ENCODE data around the gene MAGI2. TPM values are rescaled to one million over a fixed set of nuclear protein-coding genes. Genes with fewer than 3 reads are reported as not detected.

MAGI2 gene
- total RNA-seq, 4 donors from 2014 or later, result 7.8 to 44.7 (median 21.1) TPM

DNA sequence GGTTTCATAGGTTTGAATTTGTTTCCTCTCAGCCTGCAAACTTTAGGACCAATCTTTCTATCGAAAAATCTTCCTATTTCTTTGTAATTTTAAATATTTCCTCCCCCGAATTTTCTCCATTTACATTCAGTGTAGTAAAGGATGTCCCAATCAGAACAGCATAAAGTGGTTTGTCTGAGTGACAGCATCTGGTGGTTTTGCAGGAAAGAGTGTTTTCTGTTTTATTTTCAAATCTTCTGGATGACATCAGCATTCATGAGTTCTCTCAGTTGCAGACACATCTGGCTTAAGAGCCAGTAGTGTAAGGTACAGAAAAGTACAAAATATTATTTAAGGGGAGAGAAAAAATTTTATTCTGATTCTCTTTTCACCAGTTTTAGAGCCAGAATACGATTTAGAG lies 1020.0 kb downstream of the MAGI2 start:
- no peak for TF ChIP-seq POLR2A (IDR thresholded peaks at IDR 0.05)
- no peak for TF ChIP-seq EP300 (IDR thresholded peaks at IDR 0.05)
- TF ChIP-seq POLR2AphosphoS5 (IDR thresholded peaks at IDR 0.05), result no peak
- TF ChIP-seq, protein P1, sequence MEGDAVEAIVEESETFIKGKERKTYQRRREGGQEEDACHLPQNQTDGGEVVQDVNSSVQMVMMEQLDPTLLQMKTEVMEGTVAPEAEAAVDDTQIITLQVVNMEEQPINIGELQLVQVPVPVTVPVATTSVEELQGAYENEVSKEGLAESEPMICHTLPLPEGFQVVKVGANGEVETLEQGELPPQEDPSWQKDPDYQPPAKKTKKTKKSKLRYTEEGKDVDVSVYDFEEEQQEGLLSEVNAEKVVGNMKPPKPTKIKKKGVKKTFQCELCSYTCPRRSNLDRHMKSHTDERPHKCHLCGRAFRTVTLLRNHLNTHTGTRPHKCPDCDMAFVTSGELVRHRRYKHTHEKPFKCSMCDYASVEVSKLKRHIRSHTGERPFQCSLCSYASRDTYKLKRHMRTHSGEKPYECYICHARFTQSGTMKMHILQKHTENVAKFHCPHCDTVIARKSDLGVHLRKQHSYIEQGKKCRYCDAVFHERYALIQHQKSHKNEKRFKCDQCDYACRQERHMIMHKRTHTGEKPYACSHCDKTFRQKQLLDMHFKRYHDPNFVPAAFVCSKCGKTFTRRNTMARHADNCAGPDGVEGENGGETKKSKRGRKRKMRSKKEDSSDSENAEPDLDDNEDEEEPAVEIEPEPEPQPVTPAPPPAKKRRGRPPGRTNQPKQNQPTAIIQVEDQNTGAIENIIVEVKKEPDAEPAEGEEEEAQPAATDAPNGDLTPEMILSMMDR (IDR thresholded peaks at IDR 0.05), result no peak
- no peak overlapping the region for H3K27ac ChIP-seq
- ATAC-seq, result no peak
- H3K27me3 ChIP-seq, result no peaks in the 10 kb centered on the region
- no peaks in the 10 kb centered on the region for H3K36me3 ChIP-seq
- H3K9me3 ChIP-seq, result no peaks in the 10 kb centered on the region
- 57 to 85% methylated on average over 2 to 3 of the region's 3 CpGs for WGBS, 2 donors (ENCODE audit: low coverage in 1 of 2)
- H3K4me3 ChIP-seq, result no peak overlapping the region
- no peaks in the 10 kb centered on the region for H3K4me1 ChIP-seq

DNA sequence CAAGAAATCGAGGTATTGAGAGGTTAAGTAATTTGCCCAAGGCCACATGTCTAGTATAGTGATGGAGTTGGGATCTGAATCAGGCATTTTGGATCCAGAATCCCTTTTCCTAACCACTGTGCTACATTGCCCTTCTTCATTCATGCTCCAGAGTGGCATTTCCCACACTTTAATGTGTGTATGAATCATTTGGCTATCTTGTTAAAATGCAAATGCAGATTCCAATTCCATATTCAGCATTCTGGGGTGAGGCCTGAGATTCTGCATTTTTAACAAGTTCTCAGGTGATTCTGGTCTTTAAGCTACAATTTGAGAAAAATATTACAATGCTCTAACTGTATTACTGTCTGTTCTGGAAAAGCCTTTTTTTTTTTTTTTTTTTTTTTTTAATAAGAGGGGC lies 1023.6 kb downstream of the MAGI2 start:
- Histone ChIP-seq H3K27me3 (no peaks in the 10 kb centered on the region), H3K9me3 (no peaks in the 10 kb centered on the region), H3K36me3 (no peaks in the 10 kb centered on the region), H3K4me1 (no peaks in the 10 kb centered on the region), H3K4me3 (no peak overlapping the region), H3K27ac (no peak overlapping the region)
- 89 to 95% methylated on average over 1 of the region's 1 CpG for WGBS, 2 donors (ENCODE audit: low coverage in 1 of 2)
- TF ChIP-seq, protein P1 (IDR thresholded peaks at IDR 0.05), result no peak
- TF ChIP-seq EP300 (IDR thresholded peaks at IDR 0.05), result no peak
- TF ChIP-seq POLR2AphosphoS5 (IDR thresholded peaks at IDR 0.05), result no peak
- no peak for TF ChIP-seq POLR2A (IDR thresholded peaks at IDR 0.05)
- no peak for ATAC-seq

DNA sequence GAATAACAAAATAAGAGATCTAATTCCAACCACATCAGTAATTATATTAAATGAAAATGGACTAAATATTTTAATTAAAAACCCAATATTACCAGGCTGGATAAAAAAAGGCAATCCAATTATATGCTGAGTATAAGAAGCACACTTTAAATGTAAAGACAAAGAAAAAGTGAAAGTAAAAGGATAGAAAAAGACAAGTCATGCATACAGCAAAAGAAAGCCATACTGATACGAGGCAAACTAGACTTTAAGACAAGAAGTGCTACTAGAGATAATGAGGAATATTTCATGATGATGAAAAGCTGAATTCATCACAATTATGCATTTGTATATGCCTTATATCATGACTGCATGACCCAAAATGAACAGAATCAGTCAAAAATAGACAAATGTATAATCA lies 1026.3 kb downstream of the MAGI2 start:
- TF ChIP-seq, protein P1 (IDR thresholded peaks at IDR 0.05), result no peak
- no peak for TF ChIP-seq EP300 (IDR thresholded peaks at IDR 0.05)
- no peak for TF ChIP-seq POLR2A (IDR thresholded peaks at IDR 0.05)
- no peak for TF ChIP-seq POLR2AphosphoS5 (IDR thresholded peaks at IDR 0.05)
- H3K4me3 ChIP-seq, result no peak overlapping the region
- H3K27ac ChIP-seq, result no peak overlapping the region
- H3K4me1 ChIP-seq, result no peaks in the 10 kb centered on the region
- no peaks in the 10 kb centered on the region for H3K27me3 ChIP-seq
- no peaks in the 10 kb centered on the region for H3K36me3 ChIP-seq
- H3K9me3 ChIP-seq, result no peaks in the 10 kb centered on the region
- ATAC-seq, result no peak
- WGBS, 2 donors (ENCODE audit: low coverage in 1 of 2), result 55 to 80% methylated on average over 1 of the region's 1 CpG

DNA sequence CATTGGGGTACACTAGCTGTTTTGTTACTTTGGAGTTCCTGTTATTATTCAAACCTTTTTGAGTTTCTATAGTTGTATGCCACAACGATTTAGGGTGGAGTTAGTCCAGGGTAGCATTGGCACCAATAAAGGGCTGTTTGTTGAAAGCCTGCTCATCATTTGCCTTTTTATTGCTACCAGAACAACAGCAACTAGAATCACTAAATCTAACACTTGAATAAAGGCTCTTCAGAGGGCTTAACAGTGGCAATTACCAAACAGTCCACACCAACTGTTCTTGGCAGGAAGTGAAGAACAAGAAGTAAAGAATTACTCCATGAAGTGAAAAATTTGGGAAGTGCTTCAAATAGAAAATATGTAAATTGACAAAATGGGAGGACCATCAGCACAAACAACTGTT lies 1033.5 kb downstream of the MAGI2 start:
- H3K27ac ChIP-seq, result no peak overlapping the region
- 50 to 83% methylated on average over 1 of the region's 1 CpG for WGBS, 2 donors (ENCODE audit: low coverage in 1 of 2)
- TF ChIP-seq POLR2A (IDR thresholded peaks at IDR 0.05), result no peak
- no peak for TF ChIP-seq POLR2AphosphoS5 (IDR thresholded peaks at IDR 0.05)
- TF ChIP-seq, protein P1 (IDR thresholded peaks at IDR 0.05), result no peak
- TF ChIP-seq EP300 (IDR thresholded peaks at IDR 0.05), result no peak
- no peaks in the 10 kb centered on the region for H3K27me3 ChIP-seq
- peaks cover 0 to 3% (median 0%) of the 10 kb centered on the region in 3 donors for H3K4me1 ChIP-seq
- H3K4me3 ChIP-seq, result no peak overlapping the region
- no peaks in the 10 kb centered on the region for H3K36me3 ChIP-seq
- no peaks in the 10 kb centered on the region for H3K9me3 ChIP-seq
- ATAC-seq, result no peak

DNA sequence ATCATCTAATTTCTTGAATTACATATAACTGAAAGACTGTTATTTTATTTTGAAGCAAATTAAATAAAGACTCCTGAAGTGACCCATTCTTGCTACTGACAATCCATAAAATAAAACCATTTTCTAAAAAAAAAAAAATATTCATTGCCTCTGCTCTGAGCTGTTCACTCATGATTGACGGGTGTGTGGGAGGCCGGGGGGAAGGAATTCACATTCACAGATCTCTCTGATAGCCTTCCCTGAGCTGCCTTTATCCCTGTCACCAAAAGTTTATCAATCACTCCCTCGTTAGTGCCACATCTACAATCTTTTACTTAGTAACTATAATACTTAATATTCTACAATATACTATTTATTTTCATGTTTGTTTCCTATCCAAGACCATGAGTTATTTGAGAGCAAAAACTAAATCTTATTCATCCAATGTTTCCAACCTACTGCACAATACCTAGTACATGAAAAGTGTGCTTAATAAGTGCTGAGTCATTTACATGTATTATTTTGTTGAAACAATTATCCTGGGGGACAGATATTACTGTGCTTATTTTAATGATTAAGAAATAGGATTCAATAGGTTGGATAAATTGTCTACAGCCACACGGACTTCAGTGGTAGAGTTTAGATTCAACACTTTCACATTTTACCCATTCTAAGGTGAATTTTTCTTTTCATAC lies 1036.2 kb downstream of the MAGI2 start:
- Histone ChIP-seq H3K27me3 (no peaks in the 10 kb centered on the region), H3K27ac (no peak overlapping the region), H3K36me3 (no peaks in the 10 kb centered on the region), H3K4me1 (peaks cover 0 to 3% (median 0%) of the 10 kb centered on the region in 3 donors), H3K9me3 (no peaks in the 10 kb centered on the region), H3K4me3 (no peak overlapping the region)
- ATAC-seq, result no peak
- WGBS, 2 donors (ENCODE audit: low coverage in 1 of 2), result 71 to 84% methylated on average over 4 of the region's 4 CpGs
- no peak for TF ChIP-seq EP300 (IDR thresholded peaks at IDR 0.05)
- no peak for TF ChIP-seq POLR2A (IDR thresholded peaks at IDR 0.05)
- TF ChIP-seq, protein P1 (IDR thresholded peaks at IDR 0.05), result no peak
